Measurements from ENCODE around the gene DENND1B. TPM values are rescaled to one million over a fixed set of nuclear protein-coding genes. Genes with fewer than 3 reads are reported as not detected.

Gene DENND1B
- total and polyA plus RNA-seq, 2 experiments from 2014 or later = 9.2 to 21.3 TPM

DNA sequence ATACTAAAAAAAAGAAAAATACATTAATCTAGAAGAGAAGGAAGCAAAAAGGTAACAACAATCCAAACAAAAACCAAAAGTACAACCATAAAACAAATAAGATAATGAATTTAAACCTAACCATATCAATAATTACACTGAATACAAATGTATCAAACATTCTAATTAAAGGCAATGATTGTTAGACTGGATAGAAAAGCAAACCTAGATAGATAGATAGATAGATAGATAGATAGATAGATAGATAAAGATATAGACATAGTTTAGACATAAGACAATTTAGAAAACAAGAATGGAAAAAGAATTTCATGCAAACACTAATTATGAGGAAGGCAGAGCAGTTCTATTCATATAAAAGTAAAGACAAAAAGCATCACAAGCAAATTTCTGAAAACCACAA is 24.9 kb downstream of the DENND1B start:
- in situ Hi-C loops (cut with MboI) = no loop called here
- no peak overlapping the region for H3K4me3 ChIP-seq

DNA sequence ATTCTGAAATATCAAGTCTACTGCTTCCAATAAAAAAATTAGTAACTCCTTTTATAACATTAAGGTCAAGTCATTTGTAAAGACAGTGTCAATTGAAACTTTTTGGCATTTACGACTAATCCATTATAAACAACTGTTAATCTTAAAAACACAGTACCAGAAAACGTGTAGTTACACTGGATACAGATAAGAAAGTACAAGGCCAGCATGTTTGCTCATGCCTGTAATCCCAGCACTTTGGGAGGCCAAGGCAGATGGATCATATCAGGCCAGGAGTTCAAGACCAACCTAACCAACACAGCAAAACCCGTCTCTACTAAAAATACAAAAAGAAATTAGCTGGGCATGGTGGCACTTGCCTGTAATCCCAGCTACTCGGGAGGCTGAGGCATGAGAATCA is 29.4 kb downstream of the DENND1B start:
- H3K36me3 ChIP-seq (ENCODE audit: low read depth) = no peaks in the 10 kb centered on the region
- in situ Hi-C loops (cut with MboI) = no loop called here
- H3K4me3 ChIP-seq = no peak overlapping the region
- no peak overlapping the region for H3K4me2 ChIP-seq (ENCODE audit: unreplicated experiment)
- H3K9ac ChIP-seq = no peak overlapping the region
- H4K20me1 ChIP-seq (ENCODE audit: insufficient read depth) = no peaks in the 10 kb centered on the region
- no peak overlapping the region for H2AFZ ChIP-seq
- H3K9me3 ChIP-seq (ENCODE audit: low read depth) = no peaks in the 10 kb centered on the region
- 78 to 80% methylated on average over 4 of the region's 4 CpGs for WGBS, 2 experiments (ENCODE audit: low coverage in 1 of 2, low lambda C conversion rate in 2 of 2, missing lambda C conversion rate in 2 of 2)
- TF ChIP-seq EZH2 (IDR thresholded peaks at IDR 0.05; ENCODE audit: insufficient read depth, poor library complexity, severe bottlenecking) (no peak), EZH2phosphoT487 (IDR thresholded peaks at IDR 0.05; ENCODE audit: insufficient read depth, low read depth) (no peak)
- no peaks in the 10 kb centered on the region for H3F3A ChIP-seq (ENCODE audit: insufficient read depth)
- H3K27ac ChIP-seq = no peak overlapping the region
- H3K79me2 ChIP-seq (ENCODE audit: insufficient read depth) = peaks cover 24% of the 10 kb centered on the region
- H3K4me1 ChIP-seq (ENCODE audit: insufficient read depth) = 0 out of 2 replicates have a peak, but pooled peaks cover 7% of the 10 kb centered on the region
- H3K9me2 ChIP-seq (ENCODE audit: insufficient read depth) = no peaks in the 10 kb centered on the region
- H3K27me3 ChIP-seq (replicated peaks; ENCODE audit: insufficient read depth) = no peaks in the 10 kb centered on the region
- DNase-seq = no peak

More for the DNA sequence above, 24.9 kb downstream of the DENND1B start:
- no peaks in the 10 kb centered on the region for H3F3A ChIP-seq (ENCODE audit: insufficient read depth)
- no peak overlapping the region for H2AFZ ChIP-seq
- no peak overlapping the region for H3K9ac ChIP-seq
- no peaks in the 10 kb centered on the region for H3K9me3 ChIP-seq (ENCODE audit: low read depth)
- H3K27ac ChIP-seq = no peak overlapping the region
- TF ChIP-seq EZH2 (IDR thresholded peaks at IDR 0.05; ENCODE audit: insufficient read depth, poor library complexity, severe bottlenecking) (no peak), EZH2phosphoT487 (IDR thresholded peaks at IDR 0.05; ENCODE audit: insufficient read depth, low read depth) (no peak)
- H3K4me1 ChIP-seq (ENCODE audit: insufficient read depth) = 0 out of 2 replicates have a peak, but pooled peaks cover 7% of the 10 kb centered on the region
- no peaks in the 10 kb centered on the region for H3K9me2 ChIP-seq (ENCODE audit: insufficient read depth)
- H4K20me1 ChIP-seq (ENCODE audit: insufficient read depth) = no peaks in the 10 kb centered on the region
- no peaks in the 10 kb centered on the region for H3K27me3 ChIP-seq (replicated peaks; ENCODE audit: insufficient read depth)
- no peaks in the 10 kb centered on the region for H3K36me3 ChIP-seq (ENCODE audit: low read depth)
- no peak for DNase-seq
- H3K4me2 ChIP-seq (ENCODE audit: unreplicated experiment) = no peak overlapping the region
- H3K79me2 ChIP-seq (ENCODE audit: insufficient read depth) = peaks cover 32% of the 10 kb centered on the region

DNA sequence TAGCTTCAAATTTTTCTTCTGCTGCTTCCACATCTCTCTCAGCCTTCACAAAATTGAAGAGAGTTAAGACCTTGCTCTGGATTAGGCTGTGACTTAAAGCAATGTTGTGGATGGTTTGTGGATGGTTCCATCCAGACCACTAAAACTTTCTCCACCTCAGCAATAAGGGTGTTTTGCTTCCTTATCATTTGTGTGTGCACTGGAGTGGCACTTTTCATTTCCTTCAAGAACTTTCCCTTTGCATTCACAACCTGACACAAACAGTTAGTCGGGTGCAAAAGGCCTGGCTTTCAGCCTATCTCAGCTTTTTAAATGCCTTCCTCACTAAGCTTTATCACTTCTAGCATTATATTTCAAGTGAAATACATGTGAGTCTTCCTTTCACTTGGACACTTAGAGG is 30.3 kb downstream of the DENND1B start:
- no peak overlapping the region for H3K27ac ChIP-seq
- TF ChIP-seq EZH2phosphoT487 (IDR thresholded peaks at IDR 0.05; ENCODE audit: insufficient read depth, low read depth) = no peak
- no peak for TF ChIP-seq EZH2 (IDR thresholded peaks at IDR 0.05; ENCODE audit: insufficient read depth, poor library complexity, severe bottlenecking)
- no peaks in the 10 kb centered on the region for H3K9me3 ChIP-seq (ENCODE audit: low read depth)
- no peak overlapping the region for H3K9ac ChIP-seq
- no peaks in the 10 kb centered on the region for H3K9me2 ChIP-seq (ENCODE audit: insufficient read depth)
- no peaks in the 10 kb centered on the region for H3F3A ChIP-seq (ENCODE audit: insufficient read depth)
- H3K4me3 ChIP-seq = no peak overlapping the region
- WGBS, 2 experiments (ENCODE audit: low coverage in 1 of 2, low lambda C conversion rate in 2 of 2, missing lambda C conversion rate in 2 of 2) = 100% methylated on average over 1 of the region's 1 CpG
- H3K4me1 ChIP-seq (ENCODE audit: insufficient read depth) = 0 out of 2 replicates have a peak, but pooled peaks cover 7% of the 10 kb centered on the region
- H3K79me2 ChIP-seq (ENCODE audit: insufficient read depth) = peaks cover 20% of the 10 kb centered on the region
- H3K36me3 ChIP-seq (ENCODE audit: low read depth) = no peaks in the 10 kb centered on the region
- H4K20me1 ChIP-seq (ENCODE audit: insufficient read depth) = no peaks in the 10 kb centered on the region
- H2AFZ ChIP-seq = no peak overlapping the region
- H3K27me3 ChIP-seq (replicated peaks; ENCODE audit: insufficient read depth) = no peaks in the 10 kb centered on the region
- H3K4me2 ChIP-seq (ENCODE audit: unreplicated experiment) = no peak overlapping the region
- in situ Hi-C loops (cut with MboI) = no loop called here
- no peak for DNase-seq

DNA sequence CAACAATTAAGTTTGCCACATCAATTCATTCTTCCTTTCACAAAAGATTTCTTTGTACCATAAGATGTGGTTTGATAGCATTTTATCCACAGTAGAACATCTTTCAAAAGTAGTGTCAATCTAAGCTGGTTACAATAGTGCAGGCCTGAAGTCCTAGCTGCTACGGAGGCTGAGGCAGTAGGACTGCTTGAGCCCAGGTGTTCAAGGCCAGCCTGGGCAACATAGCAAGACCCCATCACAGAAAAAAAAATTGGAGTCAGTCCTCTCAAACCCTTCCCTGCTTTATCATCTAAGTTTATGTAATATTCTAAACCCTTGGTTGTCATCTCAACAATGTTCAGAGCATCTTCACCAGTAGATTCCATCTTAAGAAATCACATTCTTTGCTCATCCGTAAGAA is 31.7 kb downstream of the DENND1B start:
- Histone ChIP-seq H3K4me1 (ENCODE audit: insufficient read depth) (0 out of 2 replicates have a peak, but pooled peaks cover under 1% of the 10 kb centered on the region), H3K9ac (no peak overlapping the region), H3K79me2 (ENCODE audit: insufficient read depth) (peaks cover 21% of the 10 kb centered on the region), H3K4me2 (ENCODE audit: unreplicated experiment) (no peak overlapping the region), H3K9me2 (ENCODE audit: insufficient read depth) (no peaks in the 10 kb centered on the region), H3K27ac (no peak overlapping the region), H3K36me3 (ENCODE audit: low read depth) (no peaks in the 10 kb centered on the region), H3K27me3 (replicated peaks; ENCODE audit: insufficient read depth) (no peaks in the 10 kb centered on the region), H3K4me3 (no peak overlapping the region), H4K20me1 (ENCODE audit: insufficient read depth) (no peaks in the 10 kb centered on the region), H2AFZ (no peak overlapping the region), H3K9me3 (ENCODE audit: low read depth) (no peaks in the 10 kb centered on the region), H3F3A (ENCODE audit: insufficient read depth) (no peaks in the 10 kb centered on the region)
- no peak for DNase-seq
- WGBS, 2 experiments (ENCODE audit: low coverage in 1 of 2, low lambda C conversion rate in 2 of 2, missing lambda C conversion rate in 2 of 2) = 93 to 100% methylated on average over 2 of the region's 2 CpGs
- in situ Hi-C loops (cut with MboI) = no loop called here
- TF ChIP-seq EZH2phosphoT487 (IDR thresholded peaks at IDR 0.05; ENCODE audit: insufficient read depth, low read depth) (no peak), EZH2 (IDR thresholded peaks at IDR 0.05; ENCODE audit: insufficient read depth, poor library complexity, severe bottlenecking) (no peak)

DNA sequence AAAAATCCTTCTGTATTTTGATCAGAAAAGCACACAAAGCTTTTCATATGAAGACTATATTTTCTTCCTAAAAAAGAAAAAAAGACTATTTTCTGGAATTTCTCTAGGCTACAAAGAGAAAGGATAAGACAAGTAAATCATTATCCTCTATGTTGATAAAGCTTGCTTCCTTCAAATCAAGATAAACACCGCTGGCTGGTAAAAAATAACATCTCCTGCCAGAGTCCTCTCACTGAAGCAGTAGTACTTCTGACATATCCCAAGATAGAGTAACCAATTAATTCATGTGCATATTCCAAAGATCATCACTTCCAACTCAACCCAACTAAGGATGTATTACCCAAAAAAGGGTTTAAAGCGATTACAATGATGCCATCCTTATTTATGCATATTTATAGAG is 34.3 kb downstream of the DENND1B start:
- H3K36me3 ChIP-seq (ENCODE audit: low read depth) = no peaks in the 10 kb centered on the region
- no peak overlapping the region for H3K9ac ChIP-seq
- TF ChIP-seq EZH2 (IDR thresholded peaks at IDR 0.05; ENCODE audit: insufficient read depth, poor library complexity, severe bottlenecking) (no peak), EZH2phosphoT487 (IDR thresholded peaks at IDR 0.05; ENCODE audit: insufficient read depth, low read depth) (no peak)
- peaks cover 22% of the 10 kb centered on the region for H3K4me1 ChIP-seq (ENCODE audit: insufficient read depth)
- in situ Hi-C loops (cut with MboI) = no loop called here
- no peak overlapping the region for H3K4me3 ChIP-seq
- H3K79me2 ChIP-seq (ENCODE audit: insufficient read depth) = peaks cover 28% of the 10 kb centered on the region
- DNase-seq = no peak
- no peak overlapping the region for H3K27ac ChIP-seq
- H4K20me1 ChIP-seq (ENCODE audit: insufficient read depth) = no peaks in the 10 kb centered on the region
- no peaks in the 10 kb centered on the region for H3K9me2 ChIP-seq (ENCODE audit: insufficient read depth)
- H3F3A ChIP-seq (ENCODE audit: insufficient read depth) = peaks cover 17% of the 10 kb centered on the region
- no peak overlapping the region for H3K4me2 ChIP-seq (ENCODE audit: unreplicated experiment)
- H3K27me3 ChIP-seq (replicated peaks; ENCODE audit: insufficient read depth) = no peaks in the 10 kb centered on the region
- 77 to 80% methylated on average over 2 of the region's 2 CpGs for WGBS, 2 experiments (ENCODE audit: low coverage in 1 of 2, low lambda C conversion rate in 2 of 2, missing lambda C conversion rate in 2 of 2)
- no peaks in the 10 kb centered on the region for H3K9me3 ChIP-seq (ENCODE audit: low read depth)
- no peak overlapping the region for H2AFZ ChIP-seq
